GM21723 (cell line): ENCODE measurements around the gene ARHGAP20.

ENCODE experiments used
- ATAC-seq: cut with Tn5 transposase; IDR thresholded peaks from one replicate; pipeline ENCODE4 v1.9.1; 2021; ENCODE audit warnings: mild to moderate bottlenecking, moderate library complexity; ENCODE audit not compliant: unreplicated experiment

The ARHGAP20 gene

GRCh38 chr11:110613197-110613918 lies 98.9 kb downstream of the ARHGAP20 start:
- no peak for ATAC-seq

DNA sequence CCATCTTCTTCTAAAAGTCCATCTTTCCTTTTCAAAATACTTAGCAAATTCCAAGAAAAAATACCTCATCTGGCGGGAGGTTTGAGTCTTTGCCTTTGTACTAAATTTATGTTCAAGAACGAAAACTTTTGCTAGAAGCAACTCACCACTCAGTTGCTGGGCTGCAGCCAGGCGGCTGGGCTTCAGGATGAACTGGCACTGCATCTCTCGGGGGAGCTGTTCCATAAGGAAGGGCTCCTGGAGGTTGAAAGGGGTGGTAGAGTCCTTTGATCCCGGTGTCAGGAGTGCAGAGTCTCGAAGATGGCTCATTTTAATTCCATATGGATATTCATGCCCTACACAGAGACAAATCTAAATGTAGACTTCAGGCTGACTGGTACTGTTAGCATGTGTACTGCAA lies 105.8 kb downstream of the ARHGAP20 start:
- no peak for ATAC-seq

DNA sequence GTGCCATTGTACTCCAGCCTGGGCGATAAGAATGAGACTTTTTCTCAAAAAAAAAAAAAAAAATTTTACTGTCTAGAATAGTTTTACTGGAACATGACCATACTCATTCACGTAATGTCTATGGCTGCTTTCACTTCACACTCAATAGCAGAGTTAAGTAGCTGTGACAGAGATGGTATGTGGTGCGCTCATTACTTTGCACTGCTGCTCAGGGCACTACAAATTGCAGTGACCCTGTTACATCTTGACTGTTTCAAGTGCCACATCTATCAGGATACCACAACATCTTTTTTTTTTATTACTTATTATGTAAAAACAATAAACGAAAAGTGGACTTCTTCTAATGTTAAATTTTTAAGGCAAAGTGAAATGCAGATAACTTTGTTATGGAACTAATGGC lies 110.3 kb downstream of the ARHGAP20 start:
- ATAC-seq, result no peak

DNA sequence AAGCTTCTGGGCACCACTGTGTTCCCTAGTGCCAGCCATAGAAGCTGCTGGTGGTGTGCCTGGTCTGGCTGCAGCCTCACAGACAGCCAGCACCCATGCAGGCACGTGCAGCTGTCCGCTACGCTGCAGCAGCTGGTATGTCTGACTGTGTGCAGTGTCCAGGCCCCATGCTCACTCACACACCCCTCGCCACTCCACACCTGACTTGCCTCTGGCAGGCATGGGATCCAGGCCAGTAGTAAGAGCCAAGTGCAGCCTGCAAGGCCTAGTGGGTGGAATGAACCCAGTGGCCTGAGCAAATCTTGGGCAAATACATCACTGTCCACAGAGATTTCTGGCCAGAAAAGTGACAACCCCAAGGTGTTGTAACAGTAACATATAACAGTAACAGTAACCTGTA lies 111.9 kb downstream of the ARHGAP20 start:
- ATAC-seq, result no peak

DNA sequence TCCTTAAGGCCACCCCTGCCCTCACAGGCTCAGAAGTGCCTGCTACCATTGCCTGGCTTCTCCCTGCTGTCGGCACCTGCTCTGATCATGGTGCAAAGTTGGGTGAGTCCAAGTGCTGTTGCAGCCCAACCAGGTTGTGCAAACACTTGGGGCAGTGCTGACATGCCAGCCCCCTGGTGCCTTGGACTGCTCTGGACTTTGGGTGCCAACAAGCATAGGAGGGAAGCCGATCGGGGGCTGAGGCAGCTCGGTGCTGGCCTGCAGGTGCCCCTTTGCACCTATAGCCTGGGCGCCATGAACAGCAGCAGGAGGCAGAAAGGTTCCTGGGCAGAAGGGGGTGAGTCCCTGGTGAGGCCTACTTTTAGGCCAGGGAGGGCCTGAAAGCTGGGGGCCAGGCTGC lies 113.0 kb downstream of the ARHGAP20 start:
- ATAC-seq, result no peak

- no peak for ATAC-seq
These were observed 113.5 kb downstream of the ARHGAP20 start for GRCh38 chr11:110598725-110599124.

DNA sequence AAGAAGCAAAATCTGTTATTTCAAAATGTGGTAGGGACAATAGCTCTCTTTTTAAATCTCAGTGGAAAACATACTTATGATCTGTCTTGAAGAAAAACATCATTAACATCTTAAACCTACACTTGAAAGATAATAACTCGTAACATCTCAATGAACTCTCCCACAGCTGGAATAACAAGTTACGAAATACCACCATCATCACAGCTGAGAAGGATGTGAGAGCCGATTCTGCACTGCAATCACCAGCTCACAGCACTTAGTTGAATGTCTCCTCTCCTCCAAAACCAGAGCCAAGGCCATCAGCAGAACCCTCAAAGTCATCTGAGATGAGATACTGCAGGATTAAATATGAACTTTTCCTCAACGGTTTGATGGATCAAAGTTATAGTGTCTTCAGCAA lies 124.3 kb downstream of the ARHGAP20 start:
- no peak for ATAC-seq

DNA sequence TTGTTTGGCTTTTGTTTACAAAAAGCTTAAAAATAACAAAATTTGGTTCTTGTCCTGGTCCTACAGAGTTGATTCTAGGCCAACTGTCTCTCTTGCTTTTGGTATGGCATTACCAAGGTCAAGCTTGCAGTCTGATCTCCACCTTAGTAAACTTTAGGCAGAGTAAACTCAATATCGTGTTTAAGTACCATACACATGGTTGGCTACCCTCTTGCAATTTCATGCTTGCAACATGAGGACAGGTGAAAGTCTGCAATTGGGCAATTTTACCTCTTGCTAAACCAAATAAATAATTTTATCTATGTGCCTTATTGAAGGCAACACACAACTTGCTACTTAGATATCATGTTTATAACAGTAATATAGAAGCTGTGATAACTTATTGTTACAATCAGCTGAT lies 125.1 kb downstream of the ARHGAP20 start:
- no peak for ATAC-seq

- no peak for ATAC-seq
These were observed 128.1 kb downstream of the ARHGAP20 start for GRCh38 chr11:110584150-110584549.

DNA sequence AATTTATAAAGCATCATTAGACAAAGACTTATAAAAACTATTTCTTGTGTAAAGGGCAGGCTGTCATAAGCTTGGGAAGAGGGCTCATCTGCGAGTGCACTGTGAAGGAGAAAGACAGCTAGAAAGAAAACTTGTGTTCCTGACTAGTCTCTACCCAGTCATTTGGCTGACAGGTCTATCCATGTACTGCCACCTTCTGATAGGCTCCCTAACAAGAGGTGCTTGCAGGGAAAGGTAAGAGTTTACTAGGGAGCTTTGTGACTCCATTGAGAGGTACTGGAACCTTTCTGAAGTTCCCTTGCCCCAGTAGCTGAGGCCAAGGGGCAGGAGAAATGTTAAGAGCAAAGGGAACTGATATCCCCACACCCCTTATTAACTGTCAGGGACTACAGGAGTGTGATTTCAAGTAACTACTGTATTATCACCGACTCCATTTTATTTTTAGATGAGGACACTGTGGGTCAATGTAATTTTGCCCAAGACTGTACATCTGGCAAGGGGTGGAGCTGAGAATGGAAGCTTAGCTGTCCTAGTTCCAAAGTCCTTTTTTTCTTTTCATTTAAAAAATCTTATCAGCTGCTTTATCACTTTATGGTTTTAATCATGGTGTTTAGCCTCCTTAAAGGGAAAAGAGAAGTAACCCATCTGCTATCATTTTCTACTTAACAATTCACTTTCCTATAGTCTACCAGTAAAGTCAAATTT lies 129.4 kb downstream of the ARHGAP20 start:
- ATAC-seq, result no peak

DNA sequence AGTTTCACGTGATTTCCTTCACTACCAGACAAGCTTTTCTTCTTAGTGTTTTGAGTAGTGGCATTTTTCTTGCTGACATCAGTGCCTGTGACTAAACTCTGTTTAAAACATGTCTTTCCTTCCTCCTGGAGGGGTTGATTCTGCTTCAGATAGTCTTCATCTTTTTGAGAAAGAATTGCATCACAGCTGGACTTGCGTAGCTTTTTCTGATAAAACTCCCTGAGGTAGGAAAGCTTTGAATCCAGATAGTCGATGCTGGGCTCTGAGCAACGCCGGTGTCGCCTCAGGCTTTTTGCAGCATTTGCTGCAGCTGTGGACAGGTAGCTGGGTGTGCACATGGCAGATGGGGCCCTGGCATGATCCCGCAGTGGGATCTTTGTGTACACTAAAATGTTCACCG lies 131.7 kb downstream of the ARHGAP20 start:
- ATAC-seq, result no peak

- ATAC-seq, result no peak
These were observed 138.8 kb downstream of the ARHGAP20 start for GRCh38 chr11:110573411-110573810.

DNA sequence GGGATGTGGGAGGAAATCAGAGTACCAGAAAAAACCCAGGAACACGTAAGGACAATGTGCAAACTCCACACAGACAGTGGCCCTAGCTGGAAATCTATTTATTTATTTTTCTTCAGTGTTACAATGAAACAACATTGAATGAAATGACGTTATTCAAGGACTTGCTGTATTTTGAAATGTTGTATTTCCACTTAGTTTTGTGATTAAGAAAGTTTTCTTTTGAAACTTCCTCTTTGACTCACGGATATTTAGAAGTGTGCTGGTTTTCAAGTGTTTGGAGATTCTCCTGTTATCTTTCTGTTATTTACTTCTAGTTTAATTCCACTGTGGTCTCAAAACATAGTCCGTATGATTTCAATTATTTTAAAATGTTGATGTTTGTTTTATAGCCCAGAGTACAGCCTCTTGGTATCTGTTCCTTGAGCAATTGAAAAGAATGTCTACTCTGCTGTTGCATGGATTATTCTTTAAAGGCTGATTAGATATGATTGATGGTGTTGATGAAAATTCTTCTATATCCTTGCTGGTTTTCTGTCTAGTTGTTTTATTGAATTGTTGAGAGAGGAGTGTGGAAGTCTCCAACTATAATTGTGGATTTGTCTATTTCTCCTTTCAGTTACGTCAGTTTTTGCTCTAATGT lies 141.0 kb downstream of the ARHGAP20 start:
- no peak for ATAC-seq

DNA sequence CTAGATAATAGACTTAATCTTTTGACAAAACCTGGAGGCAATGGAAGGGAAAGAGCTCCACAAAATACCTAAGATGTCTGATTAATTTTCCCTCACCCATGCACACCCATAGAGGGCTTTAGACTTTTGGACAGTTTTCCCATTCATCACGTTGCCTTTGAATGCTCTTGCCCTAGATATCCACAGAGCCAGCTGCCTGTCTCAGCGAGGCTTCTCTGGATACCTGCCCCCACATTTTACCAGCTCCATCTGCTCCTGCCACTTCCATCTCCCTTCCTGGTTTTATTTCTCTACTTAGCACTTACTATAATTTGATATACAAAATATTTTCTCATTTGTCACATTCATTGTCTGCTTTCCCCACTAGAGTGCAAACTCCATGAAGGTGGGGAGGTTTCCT lies 145.7 kb downstream of the ARHGAP20 start:
- no peak for ATAC-seq

DNA sequence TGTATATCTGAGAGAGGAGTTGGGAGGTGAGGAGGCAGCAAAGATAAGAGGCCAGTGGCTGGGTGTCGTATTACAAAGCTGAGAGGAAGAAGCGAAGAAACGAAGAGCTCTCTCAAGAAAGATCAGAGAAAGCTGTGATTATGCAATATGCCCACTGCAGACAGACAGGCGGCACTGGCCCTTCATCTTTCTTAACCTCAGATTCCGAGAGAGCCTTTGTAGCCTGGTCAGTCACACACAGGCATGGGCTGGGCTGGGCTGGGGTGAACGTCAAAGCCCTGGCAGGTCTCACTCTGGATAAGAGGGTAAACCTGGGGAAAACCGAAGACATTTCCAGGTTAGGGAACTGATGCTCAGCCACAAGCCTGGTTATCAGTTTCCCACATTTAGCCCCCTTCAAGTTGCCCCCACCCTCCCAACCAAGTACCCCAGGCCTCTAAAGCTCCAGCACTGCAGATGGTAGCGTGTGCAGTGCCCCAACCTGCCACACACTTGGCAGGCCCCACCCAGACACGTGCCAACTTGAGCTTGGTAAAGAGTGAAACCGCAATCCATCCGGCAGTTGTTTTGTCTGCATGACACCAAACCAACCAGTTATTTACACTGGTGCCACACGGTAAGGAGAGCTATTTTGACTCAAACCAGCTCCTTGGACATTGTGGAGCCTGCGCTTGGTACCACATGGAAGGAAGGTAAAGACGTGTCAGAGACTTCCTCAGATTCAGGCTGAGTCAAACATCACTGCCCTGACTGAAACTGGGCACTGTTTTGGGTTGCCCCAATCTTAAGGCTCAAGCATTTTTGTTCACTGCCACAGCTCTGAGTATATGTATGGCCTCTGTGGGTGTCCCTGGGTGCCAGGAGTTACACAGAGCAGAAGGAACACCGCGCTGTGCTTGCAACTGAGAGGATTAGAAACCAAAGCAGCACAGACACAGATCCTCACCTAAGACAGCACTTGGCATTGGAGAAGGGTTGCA lies 146.6 kb downstream of the ARHGAP20 start:
- ATAC-seq, result no peak

GRCh38 chr11:110564676-110565356 lies 147.4 kb downstream of the ARHGAP20 start:
- ATAC-seq, result no peak

DNA sequence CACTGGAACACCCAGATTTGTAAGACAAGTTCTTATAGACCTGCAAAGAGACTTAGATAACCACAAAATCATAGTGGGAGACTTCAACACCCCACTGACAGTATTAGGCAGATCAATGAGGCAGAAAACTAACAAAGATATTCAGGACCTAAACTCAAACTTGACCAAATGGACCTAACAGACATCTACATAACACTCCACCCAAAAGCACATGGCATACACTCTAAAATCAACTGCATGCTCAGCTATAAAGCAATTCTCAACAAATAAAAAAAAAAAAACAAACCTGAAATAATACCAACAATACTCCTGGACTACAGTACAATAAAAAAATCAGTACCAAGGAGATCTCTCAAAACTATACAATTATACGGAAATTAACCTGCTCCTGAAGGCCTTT lies 167.5 kb downstream of the ARHGAP20 start:
- ATAC-seq, result no peak

GRCh38 chr11:110538154-110538553 lies 174.1 kb downstream of the ARHGAP20 start:
- no peak for ATAC-seq

GRCh38 chr11:110530900-110531741 lies 181.1 kb downstream of the ARHGAP20 start:
- ATAC-seq, result no peak
